H9 (cell line): ENCODE data around the gene SERPINE1. TPM values are rescaled to one million over a fixed set of nuclear protein-coding genes. Genes with fewer than 3 reads are reported as not detected.

ENCODE experiments used
- DNase-seq: peaks from one replicate; pipeline ENCODE4 v3.0.0-alpha.2; 2017
- H2AFZ ChIP-seq: one replicate; pipeline ENCODE4 v1.6.1; 2013; ENCODE audit warnings: mild to moderate bottlenecking, low read length, control low read depth, moderate library complexity
- H2AK5ac ChIP-seq: 2 replicates; pipeline ENCODE4 v1.6.1; 2013; ENCODE audit warnings: low read length, control low read depth, mixed read lengths; ENCODE audit not compliant: insufficient read length
- H2BK120ac ChIP-seq: one replicate; pipeline ENCODE4 v1.6.1; 2013; ENCODE audit warnings: low read depth, mild to moderate bottlenecking, low read length, control low read depth, inconsistent platforms; ENCODE audit not compliant: poor library complexity, severe bottlenecking
- H2BK12ac ChIP-seq: 2 replicates; pipeline ENCODE4 v1.6.1; 2013; ENCODE audit warnings: low read length, control low read depth, mixed read lengths, low read depth; ENCODE audit not compliant: insufficient read length
- H2BK15ac ChIP-seq: 2 replicates; pipeline ENCODE4 v1.6.1; 2013; ENCODE audit warnings: low read depth, low read length, control low read depth
- H2BK20ac ChIP-seq: one replicate; pipeline ENCODE4 v1.6.1; 2013; ENCODE audit warnings: low read depth, mild to moderate bottlenecking, low read length, control low read depth, inconsistent platforms; ENCODE audit not compliant: poor library complexity, severe bottlenecking
- H2BK5ac ChIP-seq: 2 replicates; pipeline ENCODE4 v1.6.1; 2013; ENCODE audit warnings: low read length, control low read depth, mixed read lengths; ENCODE audit not compliant: insufficient read length
- H3K14ac ChIP-seq: 2 replicates; pipeline ENCODE4 v1.6.1; 2013; ENCODE audit warnings: low read length, control low read depth; ENCODE audit not compliant: insufficient read depth
- H3K18ac ChIP-seq: 2 replicates; pipeline ENCODE4 v1.6.1; 2013; ENCODE audit warnings: low read depth, mild to moderate bottlenecking, mixed read lengths, low read length, control low read depth; ENCODE audit not compliant: insufficient read length
- H3K23ac ChIP-seq: 2 replicates; pipeline ENCODE4 v1.6.1; 2013; ENCODE audit warnings: low read length, control low read depth, mixed read lengths, low read depth; ENCODE audit not compliant: insufficient read length
- H3K23me2 ChIP-seq: 2 replicates; pipeline ENCODE4 v1.6.1; 2013; ENCODE audit warnings: low read depth, mild to moderate bottlenecking, mixed read lengths, low read length, control low read depth; ENCODE audit not compliant: insufficient read length, poor library complexity, severe bottlenecking
- H3K27ac ChIP-seq: 2 replicates; pipeline ENCODE4 v1.5.1; 2013; ENCODE audit warnings: low read length, control low read depth, mixed read lengths, low read depth; ENCODE audit not compliant: insufficient read length
- H3K27me3 ChIP-seq: 2 replicates; pipeline ENCODE4 v1.6.1; 2013; ENCODE audit warnings: low read length, control low read depth, inconsistent platforms; ENCODE audit not compliant: insufficient read depth
- H3K4ac ChIP-seq: 2 replicates; pipeline ENCODE4 v1.6.1; 2013; ENCODE audit warnings: low read depth, mild to moderate bottlenecking, control low read depth, inconsistent platforms, low read length, moderate library complexity
- H3K4me1 ChIP-seq: 2 replicates; pipeline ENCODE4 v1.6.1; 2013; ENCODE audit warnings: low read length, control low read depth, inconsistent platforms; ENCODE audit not compliant: insufficient read depth
- H3K4me2 ChIP-seq: 2 replicates; pipeline ENCODE4 v1.6.1; 2013; ENCODE audit warnings: low read length, control low read depth, mixed read lengths; ENCODE audit not compliant: insufficient read length, insufficient read depth
- H3K56ac ChIP-seq: 2 replicates; pipeline ENCODE4 v1.6.1; 2013; ENCODE audit warnings: low read depth, mild to moderate bottlenecking, mixed read lengths, low read length, control low read depth; ENCODE audit not compliant: insufficient read length
- H3K79me1 ChIP-seq: 2 replicates; pipeline ENCODE4 v1.6.1; 2013; ENCODE audit warnings: low read depth, mild to moderate bottlenecking, moderate library complexity, low read length, control low read depth, inconsistent platforms; ENCODE audit not compliant: insufficient read depth, poor library complexity, severe bottlenecking
- H3K79me2 ChIP-seq: 2 replicates; pipeline ENCODE4 v1.6.1; 2013; ENCODE audit warnings: low read length, control low read depth, inconsistent platforms; ENCODE audit not compliant: insufficient read depth
- H3K9ac ChIP-seq: 2 replicates; pipeline ENCODE4 v1.6.1; 2013; ENCODE audit warnings: low read length, control low read depth, mixed read lengths; ENCODE audit not compliant: insufficient read length; ENCODE audit errors: extremely low read depth
- H3K9me3 ChIP-seq: one replicate; pipeline ENCODE4 v1.6.1; 2013; ENCODE audit warnings: low read depth, low read length, inconsistent platforms; ENCODE audit not compliant: control insufficient read depth
- H3T11ph ChIP-seq: one replicate; pipeline ENCODE4 v1.6.1; 2013; ENCODE audit warnings: mild to moderate bottlenecking, low read length, control low read depth, inconsistent platforms
- H4K20me1 ChIP-seq: one replicate; pipeline ENCODE4 v1.6.1; 2013; ENCODE audit not compliant: control insufficient read depth, insufficient read length, insufficient read depth
- H4K5ac ChIP-seq: 2 replicates; pipeline ENCODE4 v1.6.1; 2013; ENCODE audit warnings: low read depth, mild to moderate bottlenecking, mixed read lengths, low read length, control low read depth; ENCODE audit not compliant: insufficient read length
- H4K8ac ChIP-seq: replicated peaks from 2 replicates; pipeline ENCODE4 v1.6.1; 2013; ENCODE audit warnings: low read length, control low read depth, mixed read lengths, low read depth; ENCODE audit not compliant: insufficient read length
- H4K91ac ChIP-seq: 2 replicates; pipeline ENCODE4 v1.6.1; 2013; ENCODE audit warnings: low read depth, mild to moderate bottlenecking, moderate library complexity, mixed read lengths, low read length, control low read depth; ENCODE audit not compliant: insufficient read length
- H3K27ac Mint-ChIP-seq, 3 experiments: 2 replicates in 2 of 3; 3 replicates in 1 of 3; pipeline ENCODE4 v1.8.0; 2020 to 2021; ENCODE audit warnings: mixed read lengths in 3 of 3, mild to moderate bottlenecking in 1 of 3, moderate library complexity in 1 of 3
- H3K27me3 Mint-ChIP-seq: 2 replicates; pipeline ENCODE4 v1.8.0; 2021; ENCODE audit warnings: low read depth, mild to moderate bottlenecking, moderate library complexity, mixed read lengths
- H3K36me3 Mint-ChIP-seq, 3 experiments: 2 replicates in 2 of 3; 3 replicates in 1 of 3; pipeline ENCODE4 v1.8.0; 2020 to 2021; ENCODE audit warnings: low read depth in 3 of 3, mixed read lengths in 3 of 3; ENCODE audit not compliant: insufficient read depth in 1 of 3
- H3K4me1 Mint-ChIP-seq, 2 experiments: 2 replicates each; pipeline ENCODE4 v1.8.0; 2020; ENCODE audit warnings: mixed read lengths in 2 of 2
- H3K4me3 Mint-ChIP-seq, 2 experiments: 2 replicates in 1 of 2; 3 replicates in 1 of 2; pipeline ENCODE4 v1.8.0; 2020 to 2021; ENCODE audit warnings: mild to moderate bottlenecking in 2 of 2, mixed read lengths in 2 of 2, moderate library complexity in 1 of 2
- H3K9me3 Mint-ChIP-seq, 2 experiments: 2 replicates in 1 of 2; 3 replicates in 1 of 2; pipeline ENCODE4 v1.8.0; 2020; ENCODE audit warnings: mild to moderate bottlenecking in 2 of 2, mixed read lengths in 2 of 2, moderate library complexity in 1 of 2
- WGBS: extraction: QIAGEN DNeasy Blood & Tissue Kit; methylation state at CpG from one replicate; pipeline ENCODE4 v1.1.7; 2013; ENCODE audit warnings: missing lambda C conversion rate, low lambda C conversion rate, mixed read lengths; ENCODE audit not compliant: insufficient read length; ENCODE audit errors: extremely low coverage; 5-methylcytosine and 5-hydroxymethylcytosine counted together
- total RNA-seq: library from RNA; stranded (reverse); gene quantifications from 2 replicates; pipeline ENCODE4 v1.2.1, GENCODE V29; 2021
- TF ChIP-seq, protein P1 (sequence below): fragments of 200-600 bp; sonication (generic); conservative IDR thresholded peaks from 3 replicates; pipeline ENCODE4 v1.8.0; 2021; ENCODE audit warnings: antibody characterized with exemption, mild to moderate bottlenecking

The SERPINE1 gene
- total RNA-seq, 1 experiment from 2014 or later = 11.5 TPM

DNA sequence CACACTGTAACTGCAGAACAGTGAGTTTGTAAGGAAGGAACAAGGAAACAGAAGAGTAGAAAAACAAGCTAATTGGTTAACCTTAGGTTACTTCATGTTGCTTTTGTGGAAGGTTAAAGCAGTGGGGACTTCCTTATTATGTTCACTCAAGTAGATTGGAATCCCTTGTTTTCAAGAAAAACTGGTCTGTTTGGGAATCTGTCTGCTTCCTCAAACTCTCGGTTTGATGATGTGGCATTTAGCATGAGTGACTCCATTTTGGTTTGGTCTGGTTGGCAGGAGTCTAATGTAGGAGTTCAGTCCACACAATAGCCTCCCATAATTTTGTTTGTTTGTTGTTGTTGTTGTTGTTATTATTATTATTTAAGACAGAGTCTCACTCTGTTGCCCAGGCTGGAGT lies 45.5 kb upstream of the SERPINE1 start:
- H2AK5ac ChIP-seq = no peak overlapping the region
- no peaks in the 10 kb centered on the region for H4K20me1 ChIP-seq
- H3K27me3 ChIP-seq = no peaks in the 10 kb centered on the region
- TF ChIP-seq, protein P1, sequence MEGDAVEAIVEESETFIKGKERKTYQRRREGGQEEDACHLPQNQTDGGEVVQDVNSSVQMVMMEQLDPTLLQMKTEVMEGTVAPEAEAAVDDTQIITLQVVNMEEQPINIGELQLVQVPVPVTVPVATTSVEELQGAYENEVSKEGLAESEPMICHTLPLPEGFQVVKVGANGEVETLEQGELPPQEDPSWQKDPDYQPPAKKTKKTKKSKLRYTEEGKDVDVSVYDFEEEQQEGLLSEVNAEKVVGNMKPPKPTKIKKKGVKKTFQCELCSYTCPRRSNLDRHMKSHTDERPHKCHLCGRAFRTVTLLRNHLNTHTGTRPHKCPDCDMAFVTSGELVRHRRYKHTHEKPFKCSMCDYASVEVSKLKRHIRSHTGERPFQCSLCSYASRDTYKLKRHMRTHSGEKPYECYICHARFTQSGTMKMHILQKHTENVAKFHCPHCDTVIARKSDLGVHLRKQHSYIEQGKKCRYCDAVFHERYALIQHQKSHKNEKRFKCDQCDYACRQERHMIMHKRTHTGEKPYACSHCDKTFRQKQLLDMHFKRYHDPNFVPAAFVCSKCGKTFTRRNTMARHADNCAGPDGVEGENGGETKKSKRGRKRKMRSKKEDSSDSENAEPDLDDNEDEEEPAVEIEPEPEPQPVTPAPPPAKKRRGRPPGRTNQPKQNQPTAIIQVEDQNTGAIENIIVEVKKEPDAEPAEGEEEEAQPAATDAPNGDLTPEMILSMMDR = no peak
- no peaks in the 10 kb centered on the region; the same call in 1 of the 2 replicates for H3K79me2 ChIP-seq
- no peak overlapping the region for H2BK120ac ChIP-seq
- H4K8ac ChIP-seq = no peak overlapping the region
- H3K18ac ChIP-seq = no peak overlapping the region
- DNase-seq = no peak
- no peak overlapping the region for H3K27ac ChIP-seq
- H3K23ac ChIP-seq = no peak overlapping the region
- no peak overlapping the region for H4K91ac ChIP-seq
- H3K27me3 Mint-ChIP-seq = no peaks in the 10 kb centered on the region
- H2BK20ac ChIP-seq = no peak overlapping the region
- H3K9ac ChIP-seq = no peak overlapping the region
- H3K14ac ChIP-seq = no peak overlapping the region
- no peak overlapping the region for H3K4me3 Mint-ChIP-seq
- no peaks in the 10 kb centered on the region; a peak in 1 of 7 replicates for H3K36me3 Mint-ChIP-seq
- peaks cover 14 to 19% of the 10 kb centered on the region in 2 experiments for H3K4me1 Mint-ChIP-seq
- H3K9me3 Mint-ChIP-seq = no peaks in the 10 kb centered on the region
- no peak overlapping the region for H2BK15ac ChIP-seq
- H2BK12ac ChIP-seq = no peak overlapping the region
- H3K27ac Mint-ChIP-seq = no peak overlapping the region
- no peak overlapping the region for H3K4ac ChIP-seq
- no peaks in the 10 kb centered on the region for H3K79me1 ChIP-seq
- H3K4me1 ChIP-seq = peaks cover 4% of the 10 kb centered on the region; the same call in 1 of the 2 replicates
- no CpG with 5 or more reads among the region's 1 CpG for WGBS
- no peak overlapping the region for H2AFZ ChIP-seq
- peaks cover 13% of the 10 kb centered on the region for H3K23me2 ChIP-seq
- H3K56ac ChIP-seq = no peak overlapping the region
- no peak overlapping the region for H2BK5ac ChIP-seq
- H3K4me2 ChIP-seq = no peak overlapping the region
- H4K5ac ChIP-seq = no peak overlapping the region
- H3T11ph ChIP-seq = no peak overlapping the region
- no peaks in the 10 kb centered on the region for H3K9me3 ChIP-seq
